Karpas-422 (cell line): ENCODE measurements around the gene ZNF101. TPM values are rescaled to one million over a fixed set of nuclear protein-coding genes. Genes with fewer than 3 reads are reported as not detected.

Experiments
- DNase-seq: peaks from one replicate; pipeline ENCODE4 v3.0.0-alpha.2; 2015
- H2AFZ ChIP-seq: fragments of 200-600 bp; sonication (generic); 2 replicates; pipeline ENCODE4 v1.6.1; 2014; ENCODE audit warnings: antibody characterized with exemption, low read length, mixed read lengths
- H3K27ac ChIP-seq: fragments of 200-600 bp; sonication (generic); 2 replicates; pipeline ENCODE4 v1.5.1; 2014; ENCODE audit warnings: mild to moderate bottlenecking, low read length, moderate library complexity
- H3K27me3 ChIP-seq: fragments of 200-600 bp; sonication (generic); 2 replicates; pipeline ENCODE4 v1.6.1; 2014; ENCODE audit warnings: low read length, mixed read lengths
- H3K36me3 ChIP-seq: fragments of 200-600 bp; sonication (generic); 2 replicates; pipeline ENCODE4 v1.6.1; 2014; ENCODE audit warnings: low read length, mixed read lengths; ENCODE audit not compliant: insufficient read depth
- H3K4me1 ChIP-seq: fragments of 200-600 bp; sonication (generic); 2 replicates; pipeline ENCODE4 v1.6.1; 2014; ENCODE audit warnings: mild to moderate bottlenecking, low read length, mixed read lengths
- H3K4me2 ChIP-seq: fragments of 200-600 bp; sonication (generic); 2 replicates; pipeline ENCODE4 v1.6.1; 2014; ENCODE audit warnings: low read length, low read depth, mild to moderate bottlenecking; ENCODE audit not compliant: poor library complexity, severe bottlenecking
- H3K4me3 ChIP-seq: fragments of 200-600 bp; sonication (generic); 2 replicates; pipeline ENCODE4 v1.5.1; 2014; ENCODE audit warnings: mild to moderate bottlenecking, antibody characterized with exemption, low read length, mixed read lengths
- H3K79me2 ChIP-seq: fragments of 200-600 bp; sonication (generic); 2 replicates; pipeline ENCODE4 v1.6.1; 2014; ENCODE audit warnings: mild to moderate bottlenecking, low read length, mixed read lengths
- H3K9ac ChIP-seq: fragments of 200-600 bp; sonication (generic); 2 replicates; pipeline ENCODE4 v1.6.0; 2014; ENCODE audit warnings: low read length
- H3K9me2 ChIP-seq: fragments of 200-600 bp; sonication (generic), shearing (Covaris generic); replicated peaks from 2 replicates; pipeline ENCODE4 v1.6.0; 2014; ENCODE audit warnings: mild to moderate bottlenecking, low read length, moderate library complexity; ENCODE audit not compliant: insufficient read depth
- H3K9me3 ChIP-seq: fragments of 300-700, 200-600 bp; sonication (generic); 2 replicates; pipeline ENCODE4 v1.6.1; 2014; ENCODE audit warnings: low read length, mixed read lengths
- H4K20me1 ChIP-seq: fragments of 200-600 bp; sonication (generic); 2 replicates; pipeline ENCODE4 v1.6.1; 2014; ENCODE audit warnings: mild to moderate bottlenecking, antibody characterized with exemption, low read length, low read depth; ENCODE audit not compliant: insufficient read depth
- total RNA-seq: library from RNA; depleted of rRNA; stranded (reverse); fragments of >200 nt; shearing (Covaris generic); gene quantifications from 2 replicates; pipeline ENCODE4 v1.2.3, GENCODE V29; 2014; ENCODE audit warnings: low replicate concordance

ZNF101 gene
- total RNA-seq, 1 experiment from 2014 or later: 15.0 TPM

DNA sequence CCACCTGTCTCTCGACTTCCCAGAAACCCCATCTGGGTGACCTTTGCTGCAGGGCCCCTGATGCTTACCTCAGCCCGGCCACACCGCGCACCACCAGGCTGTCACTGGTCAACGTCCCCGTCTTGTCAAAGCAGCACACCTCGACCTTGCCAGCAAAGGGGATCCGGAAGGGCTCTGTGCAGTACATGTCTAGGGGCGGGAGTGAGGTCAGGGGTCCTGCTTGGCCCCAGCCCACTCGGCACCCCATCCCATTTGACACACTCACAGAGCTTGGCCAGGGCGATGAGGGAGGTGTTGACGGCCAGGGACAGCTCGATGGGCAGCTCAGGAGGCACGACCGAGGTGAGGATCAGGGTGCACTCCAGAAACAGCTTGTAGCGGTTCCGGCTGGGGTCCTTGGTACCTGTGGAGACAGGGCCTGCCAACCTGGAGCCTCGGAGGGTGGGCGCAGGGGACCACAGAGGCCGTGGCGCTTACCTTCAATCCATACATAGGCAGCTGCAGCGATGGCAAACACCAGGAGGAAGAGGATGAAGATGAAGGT is 13.5 kb upstream of the ZNF101 start:
- H3K27ac ChIP-seq: no peak overlapping the region
- H3K9me2 ChIP-seq: no peaks in the 10 kb centered on the region
- H3K9me3 ChIP-seq: no peaks in the 10 kb centered on the region
- H3K4me1 ChIP-seq: peaks cover 7% of the 10 kb centered on the region
- no peak for DNase-seq
- H4K20me1 ChIP-seq: peaks cover 18% of the 10 kb centered on the region
- no peak overlapping the region for H3K9ac ChIP-seq
- H3K36me3 ChIP-seq: peaks cover 36% of the 10 kb centered on the region
- H2AFZ ChIP-seq: no peak overlapping the region
- no peak overlapping the region for H3K4me3 ChIP-seq
- H3K79me2 ChIP-seq: peaks cover 14% of the 10 kb centered on the region
- H3K27me3 ChIP-seq: no peaks in the 10 kb centered on the region
- no peak overlapping the region for H3K4me2 ChIP-seq

DNA sequence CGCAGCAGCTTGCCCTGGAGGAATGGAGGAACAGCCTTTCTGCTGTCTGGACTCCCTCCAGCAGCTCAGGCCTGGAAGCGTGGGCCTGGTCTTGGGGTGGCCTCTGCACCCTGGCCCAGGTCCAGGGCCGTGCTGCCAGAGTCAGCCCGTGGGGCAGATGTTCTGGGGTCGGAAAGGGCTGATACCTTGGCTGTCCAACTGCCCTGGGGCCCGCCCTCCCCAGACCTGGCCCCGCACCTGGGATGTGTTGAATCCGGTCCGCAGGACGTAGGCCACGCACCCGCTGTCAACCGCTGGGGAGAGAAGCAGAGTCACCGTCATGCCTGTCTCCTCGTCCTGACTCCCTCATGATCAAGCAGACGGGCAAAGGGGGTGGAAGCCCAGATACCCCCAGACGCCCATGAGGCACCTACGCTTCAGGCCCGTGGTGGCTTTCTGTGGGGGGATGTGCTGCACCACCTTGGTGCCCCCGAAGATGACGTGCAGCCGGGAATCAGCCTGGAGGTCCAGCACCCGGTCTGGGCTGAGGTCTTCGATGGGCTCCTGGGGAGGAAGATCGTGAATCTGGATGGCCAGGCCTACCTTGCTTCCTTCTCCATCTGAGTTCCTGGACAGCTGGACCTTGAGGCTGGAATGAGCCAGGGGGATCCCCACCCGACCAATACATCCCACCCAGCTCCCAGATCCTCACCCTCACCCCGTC is 12.8 kb upstream of the ZNF101 start:
- Histone ChIP-seq H3K36me3 (peaks cover 36% of the 10 kb centered on the region), H3K27me3 (no peaks in the 10 kb centered on the region), H3K9me2 (no peaks in the 10 kb centered on the region), H3K9me3 (no peaks in the 10 kb centered on the region), H3K4me2 (no peak overlapping the region), H4K20me1 (peaks cover 19% of the 10 kb centered on the region), H3K4me3 (no peak overlapping the region), H3K9ac (no peak overlapping the region), H2AFZ (no peak overlapping the region), H3K4me1 (peaks cover 7% of the 10 kb centered on the region), H3K27ac (no peak overlapping the region), H3K79me2 (peaks cover 19% of the 10 kb centered on the region)
- no peak for DNase-seq

DNA sequence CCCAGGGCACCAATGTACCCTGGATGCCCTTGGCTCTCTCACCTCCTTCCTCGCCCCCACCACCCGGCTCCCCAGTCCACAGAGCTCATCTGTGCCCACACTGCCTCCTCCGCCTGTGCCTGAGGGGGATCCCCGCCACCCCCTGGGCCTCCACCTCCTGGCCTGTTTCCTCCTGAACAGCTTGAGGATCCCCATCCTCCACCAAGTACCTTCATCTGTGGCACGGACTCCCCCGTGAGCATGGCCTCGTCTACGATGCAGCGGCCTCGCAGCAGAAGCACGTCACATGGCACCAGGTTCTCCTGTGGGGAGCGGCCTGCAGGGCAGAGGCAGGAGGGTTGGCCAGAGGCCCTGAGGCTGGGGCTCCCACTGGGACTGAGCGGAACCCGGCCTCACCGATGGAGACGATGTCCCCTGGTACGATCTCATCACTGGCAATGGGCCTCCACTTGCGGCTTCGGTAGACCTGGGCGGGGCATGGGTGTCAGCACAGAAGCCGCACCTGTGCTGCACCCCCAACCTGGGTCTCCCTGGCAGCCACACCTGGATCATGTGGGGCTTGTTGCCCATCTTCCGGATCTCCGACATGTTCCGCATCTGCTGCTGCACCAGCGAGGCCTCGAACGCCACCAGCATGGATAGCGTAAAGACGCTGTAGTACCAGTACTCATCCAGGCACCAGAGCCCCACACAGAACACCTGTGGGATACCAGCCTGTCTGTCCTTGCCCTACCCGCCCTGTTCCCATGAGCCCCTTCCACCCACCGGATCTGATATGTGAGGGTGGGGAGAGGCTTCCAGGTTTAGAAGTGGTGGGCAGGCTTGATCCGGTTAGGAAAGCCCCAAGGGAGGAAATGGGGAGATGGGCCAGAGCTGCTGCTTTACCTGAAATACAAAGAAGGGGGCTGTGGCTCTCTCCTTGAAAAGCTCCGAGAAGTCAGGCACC is 11.9 kb upstream of the ZNF101 start:
- no peaks in the 10 kb centered on the region for H3K9me2 ChIP-seq
- peaks cover 28% of the 10 kb centered on the region for H3K79me2 ChIP-seq
- DNase-seq: no peak

DNA sequence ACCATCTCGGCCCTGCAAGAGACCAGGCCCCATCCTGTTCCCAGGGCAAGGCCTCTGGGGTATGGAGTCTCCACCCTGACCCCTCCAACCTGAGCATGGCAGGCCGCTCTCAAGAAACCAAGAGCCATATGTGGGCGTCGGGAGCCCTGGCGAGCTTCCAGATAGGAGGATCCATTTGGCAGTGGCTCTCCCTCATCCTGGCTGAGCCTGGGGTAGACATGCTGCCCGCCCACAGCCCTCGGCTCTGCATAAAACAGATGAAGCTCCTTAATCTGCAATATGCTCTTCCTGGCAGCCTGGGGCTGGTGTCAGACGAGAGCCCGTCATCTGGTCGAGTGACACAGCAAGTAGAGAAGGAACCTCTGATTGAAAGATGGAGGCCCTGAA is 11.2 kb upstream of the ZNF101 start:
- H3K9me3 ChIP-seq: no peaks in the 10 kb centered on the region
- H3K27me3 ChIP-seq: no peaks in the 10 kb centered on the region
- peaks cover 32% of the 10 kb centered on the region for H4K20me1 ChIP-seq
- no peak for DNase-seq
- peaks cover 35% of the 10 kb centered on the region for H3K79me2 ChIP-seq
- no peak overlapping the region for H3K4me3 ChIP-seq
- H3K36me3 ChIP-seq: peaks cover 40% of the 10 kb centered on the region
- H3K9ac ChIP-seq: no peak overlapping the region
- H3K4me2 ChIP-seq: no peak overlapping the region
- H3K4me1 ChIP-seq: peaks cover 17% of the 10 kb centered on the region
- H3K9me2 ChIP-seq: no peaks in the 10 kb centered on the region
- H2AFZ ChIP-seq: no peak overlapping the region
- H3K27ac ChIP-seq: no peak overlapping the region

More for the DNA sequence above, 11.9 kb upstream of the ZNF101 start:
- H3K4me3 ChIP-seq: no peak overlapping the region
- peaks cover 44% of the 10 kb centered on the region for H3K36me3 ChIP-seq
- H3K9ac ChIP-seq: no peak overlapping the region
- no peak overlapping the region for H3K27ac ChIP-seq
- H2AFZ ChIP-seq: no peak overlapping the region
- H3K9me3 ChIP-seq: no peaks in the 10 kb centered on the region
- H3K27me3 ChIP-seq: no peaks in the 10 kb centered on the region
- H4K20me1 ChIP-seq: peaks cover 28% of the 10 kb centered on the region
- peaks cover 15% of the 10 kb centered on the region for H3K4me1 ChIP-seq
- H3K4me2 ChIP-seq: no peak overlapping the region

DNA sequence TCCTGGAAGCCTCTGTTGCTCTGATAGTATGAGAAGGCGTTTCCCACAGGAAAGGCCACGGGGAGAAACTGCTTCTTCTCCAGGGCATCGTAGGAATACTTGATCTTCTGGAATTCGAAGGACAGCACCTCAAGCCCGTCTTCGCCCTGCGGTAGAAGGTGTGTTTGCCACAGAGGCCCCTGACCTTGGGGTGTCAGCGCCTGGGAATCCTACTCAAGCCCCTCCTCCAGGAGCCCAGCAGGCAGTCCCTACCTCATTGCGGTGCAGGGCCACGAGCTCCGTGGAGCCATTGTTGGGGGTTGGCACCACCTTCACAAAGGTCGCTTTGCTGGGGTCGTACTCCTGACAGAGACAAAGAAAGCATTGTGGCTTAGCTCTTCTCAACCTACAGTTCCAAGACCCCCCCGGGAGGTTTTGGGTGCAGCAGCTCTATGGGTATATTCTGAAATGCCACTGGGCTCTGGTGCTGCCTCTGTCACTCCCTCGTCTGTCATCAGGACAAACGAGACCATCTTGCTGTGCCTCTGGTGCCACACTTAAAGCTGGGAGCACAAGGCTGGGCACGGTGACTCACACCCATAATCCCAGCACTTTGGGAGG is 8.9 kb upstream of the ZNF101 start:
- Histone ChIP-seq H3K79me2 (peaks cover 44% of the 10 kb centered on the region), H3K4me3 (no peak overlapping the region), H3K9me3 (no peaks in the 10 kb centered on the region), H3K4me2 (no peak overlapping the region), H3K9ac (no peak overlapping the region), H3K9me2 (no peaks in the 10 kb centered on the region), H2AFZ (no peak overlapping the region), H3K4me1 (peaks cover 20% of the 10 kb centered on the region), H3K36me3 (peaks cover 34% of the 10 kb centered on the region), H3K27me3 (no peaks in the 10 kb centered on the region), H4K20me1 (peaks cover 34% of the 10 kb centered on the region), H3K27ac (no peak overlapping the region)
- DNase-seq: no peak

DNA sequence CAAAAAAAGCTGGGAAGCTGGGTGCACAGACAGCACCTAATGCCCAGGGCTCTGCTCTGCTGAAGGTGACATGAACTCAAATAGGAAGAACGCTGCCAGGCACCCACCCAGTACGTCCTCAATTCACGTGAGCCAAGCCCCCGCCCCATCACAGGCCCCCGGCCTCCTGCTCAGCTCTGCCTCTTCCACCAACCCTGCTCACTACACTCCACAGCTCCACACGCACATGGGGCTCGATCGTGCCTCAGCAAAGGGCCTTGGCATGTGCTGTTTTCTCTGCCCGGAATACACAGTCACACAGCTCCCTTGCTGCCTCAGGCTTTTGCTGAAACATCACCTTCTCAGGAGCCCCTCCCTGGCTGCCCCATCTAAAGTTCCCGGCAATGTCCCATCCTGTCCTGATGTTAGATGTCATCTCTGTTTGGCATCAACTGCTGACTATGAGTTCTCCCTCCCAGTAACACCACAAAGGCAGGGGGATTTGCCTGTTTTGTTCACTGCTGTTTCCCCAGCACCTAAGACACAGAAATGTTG is 7.4 kb upstream of the ZNF101 start:
- Histone ChIP-seq H4K20me1 (peaks cover 30% of the 10 kb centered on the region), H3K36me3 (peaks cover 29% of the 10 kb centered on the region), H3K9me3 (no peaks in the 10 kb centered on the region), H3K9ac (peak overlapping the region; percentile 97), H3K4me3 (peak overlapping the region; percentile 98), H3K9me2 (no peaks in the 10 kb centered on the region), H3K4me2 (peak overlapping the region; percentile 74), H3K4me1 (peaks cover 20% of the 10 kb centered on the region), H3K79me2 (peaks cover 44% of the 10 kb centered on the region), H2AFZ (no peak overlapping the region), H3K27ac (peak overlapping the region; percentile 77), H3K27me3 (no peaks in the 10 kb centered on the region)
- DNase-seq: no peak

DNA sequence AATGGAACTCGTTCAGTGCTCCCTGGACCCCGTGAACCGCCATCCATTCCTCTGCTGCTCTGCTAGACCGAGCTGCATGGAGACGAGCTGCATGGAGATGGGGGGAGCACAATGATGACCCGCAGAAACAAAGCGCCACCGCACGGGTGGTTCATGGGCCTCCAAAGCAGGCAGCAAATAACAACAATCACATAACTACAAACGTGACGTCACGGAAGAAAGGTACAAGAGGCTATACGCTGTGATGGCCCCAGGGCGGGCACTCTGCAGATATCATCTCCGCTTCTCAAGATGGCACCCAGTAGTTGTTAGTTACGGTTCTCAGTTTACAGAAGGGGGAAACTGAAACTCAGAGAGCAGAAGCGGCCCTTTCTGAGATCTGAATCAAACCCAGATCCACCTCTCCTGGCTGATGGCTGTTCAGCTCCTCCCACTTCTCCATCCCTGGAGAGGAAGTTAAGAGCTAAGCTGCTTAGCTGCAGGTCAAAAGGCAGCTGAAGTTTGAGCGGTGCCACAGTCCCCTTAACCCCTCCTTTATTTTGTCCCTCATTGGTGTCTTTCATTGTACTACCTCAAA is 6.9 kb upstream of the ZNF101 start:
- H3K4me1 ChIP-seq: peaks cover 20% of the 10 kb centered on the region
- peaks cover 24% of the 10 kb centered on the region for H3K36me3 ChIP-seq
- H3K27ac ChIP-seq: peak overlapping the region; percentile 77
- H4K20me1 ChIP-seq: peaks cover 25% of the 10 kb centered on the region; the same call in 1 of the 2 replicates
- H3K9me2 ChIP-seq: no peaks in the 10 kb centered on the region
- H3K79me2 ChIP-seq: peaks cover 44% of the 10 kb centered on the region
- peak; percentile 92 for DNase-seq
- H3K27me3 ChIP-seq: no peaks in the 10 kb centered on the region
- no peak overlapping the region for H2AFZ ChIP-seq
- H3K9ac ChIP-seq: peak overlapping the region; percentile 97
- no peaks in the 10 kb centered on the region for H3K9me3 ChIP-seq
- peak overlapping the region; percentile 98 for H3K4me3 ChIP-seq
- peak overlapping the region; percentile 74 for H3K4me2 ChIP-seq
